K562 (cell line): ENCODE data around the gene FASTKD3. TPM values are rescaled to one million over a fixed set of nuclear protein-coding genes. Genes with fewer than 3 reads are reported as not detected.
A peak's percentile ranks its signal among the peaks of the same experiment; 100 is the strongest.

Experiments
- ARHGAP35 ChIP-seq: fragments of 450-650 bp; IDR thresholded peaks from 2 replicates; pipeline ENCODE4 v1.6.1; 2018; ENCODE audit not compliant: partially characterized antibody
- ASH1L ChIP-seq: fragments of 450-650 bp; IDR thresholded peaks from 2 replicates; pipeline ENCODE4 v1.6.1; 2018; ENCODE audit warnings: borderline replicate concordance, mild to moderate bottlenecking, low read depth; ENCODE audit not compliant: partially characterized antibody
- ELF1 ChIP-seq: fragments of 200-800 bp; sonication (Bioruptor generic); IDR thresholded peaks from 2 replicates; pipeline ENCODE4 v1.6.1; 2016; ENCODE audit warnings: missing genetic modification characterization, missing compliant biosample characterization
- FOXA1 ChIP-seq: fragments of 450-650 bp; IDR thresholded peaks from 2 replicates; pipeline ENCODE4 v1.6.1; 2016; ENCODE audit warnings: mild to moderate bottlenecking, borderline replicate concordance
- GTF2B ChIP-seq: IDR thresholded peaks from 2 replicates; pipeline ENCODE4 v1.6.1; 2011; ENCODE audit not compliant: insufficient read length; ENCODE audit errors: extremely low read depth
- HOMEZ ChIP-seq: fragments of 250-450 bp; sonication (Bioruptor Pico); IDR thresholded peaks from 2 replicates; pipeline ENCODE4 v1.4.0; 2020; ENCODE audit warnings: mild to moderate bottlenecking, moderate library complexity
- MEF2A ChIP-seq: IDR thresholded peaks from 2 replicates; pipeline ENCODE4 v1.6.1; 2011; ENCODE audit warnings: low read depth, mild to moderate bottlenecking, low read length, moderate library complexity; ENCODE audit not compliant: control insufficient read depth
- NFIX ChIP-seq: fragments of 250-450 bp; sonication (Bioruptor Pico); IDR thresholded peaks from 2 replicates; pipeline ENCODE4 v1.4.0; 2020; ENCODE audit warnings: low read depth, mild to moderate bottlenecking, moderate library complexity
- NR2F6 ChIP-seq: fragments of 450-650 bp; formaldehyde crosslinking; IDR thresholded peaks from 2 replicates; pipeline ENCODE4 v1.4.0; 2020; ENCODE audit warnings: mild to moderate bottlenecking
- PRMT5 ChIP-seq: sonication (generic); formaldehyde crosslinking; IDR thresholded peaks from 2 replicates; pipeline ENCODE4 v1.5.0; 2020; ENCODE audit warnings: missing genetic modification reagents
- RBFOX2 ChIP-seq: fragments of 200-400 bp; formaldehyde crosslinking; IDR thresholded peaks from 2 replicates; pipeline ENCODE4 v1.6.1; 2017; ENCODE audit warnings: low read depth, mild to moderate bottlenecking, low read length, moderate library complexity
- SLC30A9 ChIP-seq: fragments of 250-450 bp; sonication (Bioruptor Pico); IDR thresholded peaks from 2 replicates; pipeline ENCODE4 v1.8.0; 2022; ENCODE audit warnings: mild to moderate bottlenecking, moderate library complexity
- SMARCA5 ChIP-seq: fragments of 450-650 bp; IDR thresholded peaks from 2 replicates; pipeline ENCODE4 v1.6.1; 2016
- SP2 ChIP-seq: IDR thresholded peaks from 2 replicates; pipeline ENCODE4 v1.6.1; 2011; ENCODE audit warnings: mild to moderate bottlenecking, low read depth, low read length, moderate library complexity; ENCODE audit not compliant: poor library complexity, severe bottlenecking; ENCODE audit errors: extremely low read depth
- ZBTB11 ChIP-seq, 3 experiments: fragments of 200-800 bp in 1 of 3; fragments of 250-450 bp in 1 of 3; fragments of 450-650 bp in 1 of 3; sonication (Bioruptor Pico) in 1 of 3; sonication (Bioruptor generic) in 1 of 3; formaldehyde crosslinking in 1 of 3; IDR thresholded peaks; 2 replicates each; pipeline versions ENCODE4 v1.6.1 to v1.8.0; 2016 to 2022; ENCODE audit warnings: mild to moderate bottlenecking in 2 of 3, missing genetic modification characterization in 2 of 3, missing compliant biosample characterization in 1 of 3, moderate library complexity in 1 of 3
- ZBTB2 ChIP-seq: fragments of 450-650 bp; IDR thresholded peaks from 2 replicates; pipeline ENCODE4 v1.6.1; 2016; ENCODE audit warnings: antibody characterized with exemption
- ZNF124 ChIP-seq: sonication (generic); formaldehyde crosslinking; IDR thresholded peaks from 2 replicates; pipeline ENCODE4 v1.8.1; 2022; ENCODE audit warnings: missing genetic modification reagents
- ZNF324 ChIP-seq: fragments of 250-450 bp; sonication (Bioruptor Pico); IDR thresholded peaks from 2 replicates; pipeline ENCODE4 v1.4.0; 2020; ENCODE audit warnings: mild to moderate bottlenecking
- ZNF445 ChIP-seq: fragments of 250-450 bp; sonication (Bioruptor Pico); IDR thresholded peaks from 2 replicates; pipeline ENCODE4 v1.4.0; 2020; ENCODE audit warnings: low read depth, mild to moderate bottlenecking, moderate library complexity
- ZNF778 ChIP-seq: fragments of 450-650 bp; formaldehyde crosslinking; IDR thresholded peaks from 2 replicates; pipeline ENCODE4 v1.4.0; 2020; ENCODE audit warnings: mild to moderate bottlenecking, moderate library complexity
- polyA plus RNA-seq, 8 experiments: library from polyadenylated mRNA; depleted of rRNA in 4 of 8; stranded (reverse) in 5 of 8; unstranded in 3 of 8; fragments of >200 nt; fragmentation: Nextera tagmentation in 2 of 8; fragmentation: Illumina TruSeq in 1 of 8; extraction: Ambion mirVana in 2 of 8; extraction: Trizol in 1 of 8; gene quantifications; 2 replicates each; pipeline versions ENCODE4 v1.2.1 to v1.2.3, GENCODE V29; 2011 to 2014; ENCODE audit warnings: inconsistent platforms in 1 of 8, missing spikeins in 1 of 8
- total RNA-seq, 7 experiments: library from RNA; depleted of rRNA in 6 of 7; stranded (reverse); fragments of >200 nt in 6 of 7; fragmentation: Illumina TruSeq in 2 of 7; extraction: Trizol in 2 of 7; gene quantifications; 2 replicates each; pipeline versions ENCODE4 v1.2.1 to v1.2.3, GENCODE V29; 2011 to 2021; ENCODE audit warnings: low replicate concordance in 1 of 7

Gene FASTKD3
- total and polyA plus RNA-seq, 9 of the 15 experiments (the other 6 are each of a cell fraction or from before 2014, with no cell fraction given) = 17.1 to 149 (median 47.5) TPM

DNA sequence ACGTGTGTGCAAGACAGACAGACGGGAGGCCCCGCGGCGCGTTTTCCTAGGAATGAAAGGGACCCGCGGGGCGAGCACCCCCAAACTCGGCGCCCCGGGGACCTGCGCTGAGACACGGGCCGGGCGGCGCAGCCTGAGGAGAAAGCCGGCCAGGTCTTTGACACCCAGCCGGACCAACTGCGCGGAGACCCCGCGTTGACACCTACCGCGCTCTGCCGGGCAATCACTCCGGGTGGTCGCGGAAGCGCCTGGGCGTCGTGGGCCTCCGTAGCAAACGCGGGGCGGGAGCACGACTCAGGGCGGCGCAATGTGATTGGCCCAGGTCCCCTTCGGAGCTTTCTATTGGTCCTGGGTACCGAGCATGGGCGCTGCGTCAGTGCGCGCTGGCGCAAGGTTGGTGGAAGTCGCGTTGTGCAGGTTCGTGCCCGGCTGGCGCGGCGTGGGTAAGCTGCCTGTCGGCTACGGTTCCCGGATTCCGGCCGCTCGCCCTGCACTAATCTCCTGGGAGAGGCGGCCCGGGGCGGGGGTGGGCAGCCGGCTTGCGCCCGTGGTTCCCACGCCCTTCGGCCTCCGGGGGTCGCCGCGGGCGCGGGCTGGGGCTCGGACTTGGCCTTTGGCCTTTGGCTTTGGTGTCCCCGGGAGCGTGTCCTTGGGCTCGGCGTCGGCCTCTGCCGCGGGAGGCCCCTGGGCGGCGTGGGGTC, at the start of gene FASTKD3, which contains the start of gene MTRR (continued):
- TF ChIP-seq SP2 (peak; percentile 74), NFIX (CRISPR knock-in tag) (no peak), PRMT5 (CRISPR knock-in tag) (no peak), FOXA1 (no peak), RBFOX2 (peak; percentile 95), NR2F6 (CRISPR knock-in tag) (no peak), GTF2B (no peak), ARHGAP35 (no peak), MEF2A (no peak), ELF1 (tag) (peak; percentile 54; the same call in 1 of the 2 replicates), ZNF124 (CRISPR knock-in tag) (no peak), SMARCA5 (no peak), HOMEZ (CRISPR knock-in tag) (no peak), ZNF324 (CRISPR knock-in tag) (no peak), ZBTB11 (CRISPR knock-in tag; IDR thresholded peaks at IDR 0.05) (0 out of 6 replicates have a peak, but pooled peaks of 1 of the 3 experiments have one; percentile 47), ZNF778 (CRISPR knock-in tag) (no peak), ASH1L (peak; percentile 85), ZBTB2 (peak; percentile 91), SLC30A9 (no peak), ZNF445 (CRISPR knock-in tag) (no peak)
